HG02798 (cell line): ENCODE measurements around the gene CCT6A.
"Not testable (repeated sequence)": the region's sequence is repeated elsewhere in the genome, so short reads cannot be mapped to it uniquely, and the experiment has no call there.

ENCODE experiments used
- ATAC-seq: cut with Tn5 transposase; IDR thresholded peaks from one replicate; pipeline ENCODE4 v1.9.1; 2021; ENCODE audit warnings: mild to moderate bottlenecking; ENCODE audit not compliant: unreplicated experiment, poor library complexity

The CCT6A gene

GRCh38 chr7:56048245-56048644, 3.3 kb upstream of the CCT6A start:
- no peak for ATAC-seq

GRCh38 chr7:56048763-56049162, 2.8 kb upstream of the CCT6A start:
- ATAC-seq = not testable (repeated sequence)

- no peak for ATAC-seq
Observed at GRCh38 chr7:56051053-56051338, 569 bp upstream of the CCT6A start.

- ATAC-seq = no peak
Observed at GRCh38 chr7:56053379-56053778, 1.8 kb downstream of the CCT6A start.

GRCh38 chr7:56053993-56054392, 2.4 kb downstream of the CCT6A start:
- ATAC-seq = no peak

GRCh38 chr7:56062382-56062781, 10.8 kb downstream of the CCT6A start:
- no peak for ATAC-seq

GRCh38 chr7:56063500-56063881, 11.9 kb downstream of the CCT6A start:
- ATAC-seq = no peak

GRCh38 chr7:56063882-56064625, 12.5 kb downstream of the CCT6A start, which contains the start of gene SUMF2:
Gene SUMF2 (plus strand): TSS chr7:56064286. CDS start chr7:56064312, 26 bp downstream.
- ATAC-seq = peak; percentile 92

GRCh38 chr7:56066376-56066775, 14.8 kb downstream of the CCT6A start:
- ATAC-seq = not testable (repeated sequence)

- ATAC-seq = peak; percentile 94
Observed at GRCh38 chr7:56074371-56074791, 22.8 kb downstream of the CCT6A start.

- ATAC-seq = no peak
Observed at GRCh38 chr7:56077681-56078080, 26.1 kb downstream of the CCT6A start.

- no peak for ATAC-seq
Observed at GRCh38 chr7:56078196-56078595, 26.6 kb downstream of the CCT6A start.

- no peak for ATAC-seq
Observed at GRCh38 chr7:56079450-56080185, 28.1 kb downstream of the CCT6A start.

GRCh38 chr7:56080726-56081435, 29.3 kb downstream of the CCT6A start:
- ATAC-seq = not testable (repeated sequence)

GRCh38 chr7:56081626-56082340, 30.2 kb downstream of the CCT6A start:
- ATAC-seq = no peak

GRCh38 chr7:56083150-56083785, 31.7 kb downstream of the CCT6A start:
- ATAC-seq = no peak

GRCh38 chr7:56086761-56087160, 35.2 kb downstream of the CCT6A start:
- ATAC-seq = no peak

GRCh38 chr7:56087445-56087844, 35.9 kb downstream of the CCT6A start:
- no peak for ATAC-seq

GRCh38 chr7:56091591-56091990, 40.0 kb downstream of the CCT6A start:
- no peak for ATAC-seq

GRCh38 chr7:56092388-56092787, 40.8 kb downstream of the CCT6A start:
- ATAC-seq = not testable (repeated sequence)
